Fibroblast of skin of scalp (primary cell): Measurements from ENCODE around the gene MOV10.

Experiments used
- DNase-seq: peaks from one replicate; pipeline ENCODE4 v3.0.0-alpha.2; 2013

MOV10 gene

GRCh38 chr1:112674986-112675727 lies 698 bp downstream of the MOV10 start:
- peak; percentile 51 for DNase-seq

- no peak for DNase-seq
These were observed 1.4 kb downstream of the MOV10 start for GRCh38 chr1:112675728-112676381.

- no peak for DNase-seq
These were observed 2.1 kb downstream of the MOV10 start for GRCh38 chr1:112676543-112676942.

GRCh38 chr1:112677501-112677900 lies 3.0 kb downstream of the MOV10 start:
- no peak for DNase-seq

GRCh38 chr1:112678605-112679004 lies 4.1 kb downstream of the MOV10 start:
- DNase-seq, result no peak

- DNase-seq, result no peak
These were observed 11.5 kb downstream of the MOV10 start for GRCh38 chr1:112685913-112686312.

- peak; percentile 42 for DNase-seq
These were observed 12.0 kb downstream of the MOV10 start for GRCh38 chr1:112686417-112686816.

GRCh38 chr1:112686835-112687234 lies 12.4 kb downstream of the MOV10 start:
- DNase-seq, result no peak

- no peak for DNase-seq
These were observed 12.9 kb downstream of the MOV10 start for GRCh38 chr1:112687361-112687760.

GRCh38 chr1:112687785-112688496 lies 13.5 kb downstream of the MOV10 start:
- no peak for DNase-seq

- no peak for DNase-seq
These were observed 14.3 kb downstream of the MOV10 start for GRCh38 chr1:112688781-112689193.

GRCh38 chr1:112689196-112689841 lies 14.9 kb downstream of the MOV10 start:
- no peak for DNase-seq

GRCh38 chr1:112689842-112690237 lies 15.4 kb downstream of the MOV10 start:
- no peak for DNase-seq

GRCh38 chr1:112692681-112693080 lies 18.2 kb downstream of the MOV10 start:
- no peak for DNase-seq

GRCh38 chr1:112693821-112694220 lies 19.4 kb downstream of the MOV10 start:
- no peak for DNase-seq

- no peak for DNase-seq
These were observed 20.0 kb downstream of the MOV10 start for GRCh38 chr1:112694363-112694929.

GRCh38 chr1:112695276-112695675 lies 20.8 kb downstream of the MOV10 start:
- no peak for DNase-seq

- no peak for DNase-seq
These were observed 22.3 kb downstream of the MOV10 start for GRCh38 chr1:112696578-112697314.

- no peak for DNase-seq
These were observed 23.3 kb downstream of the MOV10 start for GRCh38 chr1:112697781-112698201.

GRCh38 chr1:112698366-112699310 lies 24.2 kb downstream of the MOV10 start:
- no peak for DNase-seq
